ENCODE results near the gene GEN1.

Gene GEN1

GRCh38 chr2:17781482-17781881 is 27.5 kb downstream of the GEN1 start:
- DNase-seq (ENCODE audit: low read depth), result no peak
- TF ChIP-seq, protein P1, sequence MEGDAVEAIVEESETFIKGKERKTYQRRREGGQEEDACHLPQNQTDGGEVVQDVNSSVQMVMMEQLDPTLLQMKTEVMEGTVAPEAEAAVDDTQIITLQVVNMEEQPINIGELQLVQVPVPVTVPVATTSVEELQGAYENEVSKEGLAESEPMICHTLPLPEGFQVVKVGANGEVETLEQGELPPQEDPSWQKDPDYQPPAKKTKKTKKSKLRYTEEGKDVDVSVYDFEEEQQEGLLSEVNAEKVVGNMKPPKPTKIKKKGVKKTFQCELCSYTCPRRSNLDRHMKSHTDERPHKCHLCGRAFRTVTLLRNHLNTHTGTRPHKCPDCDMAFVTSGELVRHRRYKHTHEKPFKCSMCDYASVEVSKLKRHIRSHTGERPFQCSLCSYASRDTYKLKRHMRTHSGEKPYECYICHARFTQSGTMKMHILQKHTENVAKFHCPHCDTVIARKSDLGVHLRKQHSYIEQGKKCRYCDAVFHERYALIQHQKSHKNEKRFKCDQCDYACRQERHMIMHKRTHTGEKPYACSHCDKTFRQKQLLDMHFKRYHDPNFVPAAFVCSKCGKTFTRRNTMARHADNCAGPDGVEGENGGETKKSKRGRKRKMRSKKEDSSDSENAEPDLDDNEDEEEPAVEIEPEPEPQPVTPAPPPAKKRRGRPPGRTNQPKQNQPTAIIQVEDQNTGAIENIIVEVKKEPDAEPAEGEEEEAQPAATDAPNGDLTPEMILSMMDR (conservative IDR thresholded peaks at IDR 0.05; ENCODE audit: low read length), result no peak
- H3K4me3 ChIP-seq (ENCODE audit: low read length), result no peak overlapping the region

GRCh38 chr2:17786727-17787126 is 32.8 kb downstream of the GEN1 start:
- H3K4me3 ChIP-seq (ENCODE audit: low read length), result no peak overlapping the region
- DNase-seq (ENCODE audit: low read depth), result no peak
- TF ChIP-seq, protein P1 (conservative IDR thresholded peaks at IDR 0.05; ENCODE audit: low read length), result no peak

GRCh38 chr2:17788773-17789172 is 34.8 kb downstream of the GEN1 start:
- TF ChIP-seq, protein P1 (conservative IDR thresholded peaks at IDR 0.05; ENCODE audit: low read length), result no peak
- H3K4me3 ChIP-seq (ENCODE audit: low read length), result no peak overlapping the region
- no peak for DNase-seq (ENCODE audit: low read depth)

- DNase-seq (ENCODE audit: low read depth), result no peak
- TF ChIP-seq, protein P1 (conservative IDR thresholded peaks at IDR 0.05; ENCODE audit: low read length), result no peak
- H3K4me3 ChIP-seq (ENCODE audit: low read length), result no peak overlapping the region
Measured at GRCh38 chr2:17790536-17790935, 36.6 kb downstream of the GEN1 start.

DNA sequence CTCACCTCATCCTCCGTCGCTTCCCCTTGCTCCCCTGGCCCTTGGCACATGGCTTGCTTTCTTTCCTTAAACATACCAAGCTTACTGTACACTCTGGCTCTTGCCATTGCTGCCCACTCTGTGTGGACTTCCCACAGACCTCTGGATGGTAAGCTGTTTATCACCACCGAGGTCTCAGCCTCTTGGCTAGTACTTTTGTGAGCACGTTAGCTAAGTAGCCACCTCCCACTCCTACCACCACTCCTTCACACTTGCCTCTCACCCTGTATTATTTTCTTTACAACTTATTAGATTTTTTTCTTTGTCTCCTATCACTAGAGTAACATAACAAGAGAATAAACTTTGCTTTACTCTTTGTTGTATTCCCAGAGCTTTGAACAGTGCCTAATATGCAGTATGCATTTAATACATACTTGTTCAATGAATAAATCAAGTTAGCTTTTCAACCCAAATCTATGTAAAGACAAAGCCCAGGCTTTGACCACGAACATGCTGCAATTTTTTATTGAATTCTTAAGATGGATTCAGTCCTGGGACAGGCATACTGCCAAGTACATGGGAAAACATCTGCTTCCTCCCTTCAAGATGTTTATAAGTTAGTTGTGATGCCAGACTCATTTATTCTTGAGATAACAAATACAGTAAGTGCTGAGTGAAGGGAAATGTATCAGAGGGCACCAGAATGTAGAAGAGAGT is 37.3 kb downstream of the GEN1 start:
- DNase-seq (ENCODE audit: low read depth), result peak; percentile 94
- TF ChIP-seq, protein P1 (conservative IDR thresholded peaks at IDR 0.05; ENCODE audit: low read length), result no peak
- H3K4me3 ChIP-seq (ENCODE audit: low read length), result no peak overlapping the region

DNA sequence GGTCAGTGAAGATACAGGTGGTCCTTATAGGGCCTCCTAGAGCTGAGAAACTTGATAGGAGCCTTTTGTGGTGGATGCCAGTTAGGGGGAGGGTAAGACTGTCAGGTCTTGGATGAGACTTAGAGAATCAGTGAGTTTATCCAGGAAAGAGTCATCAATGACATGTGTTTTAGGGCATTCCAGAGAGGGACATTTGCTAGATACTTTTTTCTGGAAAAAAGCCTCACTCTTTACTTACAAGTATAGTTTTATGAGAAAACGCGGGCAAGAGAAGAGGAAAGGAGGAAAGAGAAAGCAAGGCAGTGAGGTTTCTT is 37.8 kb downstream of the GEN1 start:
- TF ChIP-seq, protein P1 (conservative IDR thresholded peaks at IDR 0.05; ENCODE audit: low read length), result no peak
- DNase-seq (ENCODE audit: low read depth), result no peak
- no peak overlapping the region for H3K4me3 ChIP-seq (ENCODE audit: low read length)

GRCh38 chr2:17792515-17792914 is 38.6 kb downstream of the GEN1 start:
- TF ChIP-seq, protein P1 (conservative IDR thresholded peaks at IDR 0.05; ENCODE audit: low read length), result no peak
- H3K4me3 ChIP-seq (ENCODE audit: low read length), result no peak overlapping the region
- peak; percentile 53 for DNase-seq (ENCODE audit: low read depth)
